IMR-90 (cell line): ENCODE results near the gene SLN. TPM values are rescaled to one million over a fixed set of nuclear protein-coding genes. Genes with fewer than 3 reads are reported as not detected.

Experiments
- ATAC-seq: fragments of 200-7000 bp; cut with Tn5 transposase; 2 replicates; pipeline ENCODE4 v1.9.1; 2020; ENCODE audit warnings: low read depth, mild to moderate bottlenecking, moderate library complexity
- BruUV-seq: library from RNA; stranded (reverse); fragments of 400-500 nt; replicated peaks from 2 replicates; lab custom pipeline; 2021; lab: Mats Ljungman, UMichigan
- CTCF ChIA-PET: fragments of 300-600 bp; formaldehyde crosslinking; extraction: SDS; loops from one replicate; lab custom pipeline; 2021; ENCODE audit warnings: antibody characterized with exemption; lab: Yijun Ruan, JAX
- POLR2A ChIA-PET: fragments of 300-600 bp; sonication (Branson Sonifier 250); formaldehyde crosslinking; loops from one replicate; lab custom pipeline; 2022; ENCODE audit warnings: antibody characterized with exemption; ENCODE audit not compliant: unreplicated experiment; lab: Charles Lee
- DNase-seq: peaks from one replicate; pipeline ENCODE4 v3.0.0; 2013
- H2AFZ ChIP-seq: replicated peaks from 2 replicates; pipeline ENCODE3; 2013; ENCODE audit warnings: low read length, mild to moderate bottlenecking; ENCODE audit not compliant: poor library complexity
- H2AK5ac ChIP-seq: 2 replicates; pipeline ENCODE4 v1.6.1; 2013; ENCODE audit warnings: low read depth, low read length, inconsistent platforms
- H2AK9ac ChIP-seq: replicated peaks from 2 replicates; pipeline ENCODE3; 2013; ENCODE audit warnings: mild to moderate bottlenecking, low read depth, low read length, moderate library complexity; ENCODE audit not compliant: poor library complexity
- H2BK120ac ChIP-seq: 2 replicates; pipeline ENCODE4 v1.6.1; 2013; ENCODE audit warnings: low read depth, low read length, inconsistent platforms
- H2BK15ac ChIP-seq: 3 replicates; pipeline ENCODE4 v1.6.1; 2013; ENCODE audit warnings: low read depth, low read length, inconsistent platforms
- H2BK20ac ChIP-seq: 2 replicates; pipeline ENCODE4 v1.6.1; 2013; ENCODE audit warnings: low read depth, mild to moderate bottlenecking, inconsistent platforms, low read length, moderate library complexity
- H2BK5ac ChIP-seq: 2 replicates; pipeline ENCODE4 v1.6.1; 2013; ENCODE audit warnings: mild to moderate bottlenecking, low read depth, low read length, inconsistent platforms; ENCODE audit not compliant: poor library complexity, severe bottlenecking
- H3K14ac ChIP-seq: replicated peaks from 2 replicates; pipeline ENCODE4 v1.6.1; 2013; ENCODE audit warnings: low read depth, low read length, inconsistent platforms
- H3K18ac ChIP-seq: 2 replicates; pipeline ENCODE4 v1.6.1; 2013; ENCODE audit warnings: low read depth, low read length, control low read depth
- H3K23ac ChIP-seq: 2 replicates; pipeline ENCODE4 v1.6.1; 2013; ENCODE audit warnings: low read depth, low read length, inconsistent platforms
- H3K27ac ChIP-seq: 2 replicates; pipeline ENCODE4 v1.5.1; 2013; ENCODE audit warnings: mild to moderate bottlenecking, control low read depth, low read length; ENCODE audit not compliant: insufficient read depth
- H3K27me3 ChIP-seq: 2 replicates; pipeline ENCODE4 v1.6.1; 2013; ENCODE audit warnings: low read length; ENCODE audit not compliant: control insufficient read depth, insufficient read depth
- H3K36me3 ChIP-seq: 2 replicates; pipeline ENCODE4 v1.6.1; 2013; ENCODE audit warnings: low read length, mixed read lengths; ENCODE audit not compliant: control insufficient read depth, insufficient read depth
- H3K4ac ChIP-seq: 2 replicates; pipeline ENCODE4 v1.6.1; 2013; ENCODE audit warnings: low read depth, low read length, inconsistent platforms
- H3K4me1 ChIP-seq: 2 replicates; pipeline ENCODE4 v1.6.1; 2013; ENCODE audit warnings: low read length, mixed read lengths; ENCODE audit not compliant: control insufficient read depth, insufficient read depth
- H3K4me2 ChIP-seq: 2 replicates; pipeline ENCODE4 v1.6.1; 2013; ENCODE audit warnings: low read depth, mild to moderate bottlenecking, control low read depth, low read length, moderate library complexity
- H3K4me3 ChIP-seq: 2 replicates; pipeline ENCODE4 v1.5.1; 2013; ENCODE audit warnings: low read depth, mild to moderate bottlenecking, control low read depth, low read length, moderate library complexity; ENCODE audit not compliant: insufficient read depth
- H3K56ac ChIP-seq: 2 replicates; pipeline ENCODE4 v1.6.1; 2013; ENCODE audit warnings: low read length, inconsistent platforms; ENCODE audit not compliant: insufficient read depth; ENCODE audit errors: extremely low read depth
- H3K79me1 ChIP-seq, 2 experiments: 2 replicates each; pipeline ENCODE4 v1.6.1; 2013; ENCODE audit warnings: low read length in 2 of 2, inconsistent platforms in 1 of 2, low read depth in 1 of 2
- H3K9ac ChIP-seq: 2 replicates; pipeline ENCODE4 v1.6.1; 2013; ENCODE audit warnings: low read depth, low read length, control low read depth
- H3K9me1 ChIP-seq: 2 replicates; pipeline ENCODE4 v1.6.1; 2013; ENCODE audit warnings: low read length, inconsistent platforms; ENCODE audit not compliant: insufficient read depth
- H3K9me3 ChIP-seq: 2 replicates; pipeline ENCODE4 v1.6.1; 2013; ENCODE audit warnings: low read length; ENCODE audit not compliant: control insufficient read depth, insufficient read depth
- H4K20me1 ChIP-seq: 2 replicates; pipeline ENCODE4 v1.6.1; 2013; ENCODE audit warnings: low read length, inconsistent platforms; ENCODE audit not compliant: insufficient read depth
- H4K5ac ChIP-seq: 2 replicates; pipeline ENCODE4 v1.6.1; 2013; ENCODE audit warnings: mild to moderate bottlenecking, low read depth, low read length, control low read depth
- H4K8ac ChIP-seq, 2 experiments: 2 replicates each; pipeline ENCODE4 v1.6.1; 2013; ENCODE audit warnings: low read depth in 2 of 2, low read length in 2 of 2, control low read depth in 1 of 2, inconsistent platforms in 1 of 2
- H4K91ac ChIP-seq: 2 replicates; pipeline ENCODE4 v1.6.1; 2013; ENCODE audit warnings: low read depth, low read length, inconsistent platforms; ENCODE audit not compliant: insufficient read depth
- CEBPB ChIP-seq: IDR thresholded peaks from 2 replicates; pipeline ENCODE4 v1.6.1; 2012; ENCODE audit warnings: low read depth, low read length, improper control_type of control experiment
- MAZ ChIP-seq: IDR thresholded peaks from 2 replicates; pipeline ENCODE4 v1.6.1; 2012; ENCODE audit warnings: low read depth, mild to moderate bottlenecking, low read length, improper control_type of control experiment, moderate library complexity, borderline replicate concordance
- WGBS, 2 experiments: methylation state at CpG; one replicate each; pipeline versions ENCODE4 v1.1.5 to v1.1.7; 2013; ENCODE audit warnings: missing lambda C conversion rate in 2 of 2; ENCODE audit not compliant: insufficient read length in 1 of 2; ENCODE audit errors: extremely low coverage in 2 of 2; 5-methylcytosine and 5-hydroxymethylcytosine counted together
- dilution Hi-C: fragments of 300-500 bp; cut with HindIII; formaldehyde crosslinking; loops from one replicate; pipeline ENCODE4 v1.14.3; 2018; ENCODE audit warnings: low sequenced_read_pairs; ENCODE audit not compliant: unreplicated experiment
- in situ Hi-C: fragments of 300-500 bp; cut with MboI; formaldehyde crosslinking; loops from 3 replicates; pipeline ENCODE4 v1.14.3; 2019; ENCODE audit warnings: low sequenced_read_pairs, inconsistent platforms, mixed read lengths
- intact Hi-C: fragments of 100-400 bp; cut with micrococcal nuclease; formaldehyde crosslinking; loops from 2 replicates; pipeline ENCODE4 v1.10.0; 2022
- polyA plus RNA-seq, 3 experiments: library from polyadenylated mRNA; depleted of rRNA; stranded (reverse); fragments of >200 nt; gene quantifications; 2 replicates each; pipeline ENCODE4 v1.2.3, GENCODE V29; 2012; ENCODE audit warnings: low replicate concordance in 1 of 3
- total RNA-seq: library from RNA; depleted of rRNA; stranded (reverse); fragments of >200 nt; gene quantifications from 2 replicates; pipeline ENCODE4 v1.2.3, GENCODE V29; 2012
- TF ChIP-seq, protein P1 (sequence below): fragments of 150-350 bp; IDR thresholded peaks from 2 replicates; pipeline ENCODE4 v1.6.1; 2017; ENCODE audit warnings: mild to moderate bottlenecking, antibody characterized with exemption, low read length, low read depth

Gene SLN
- total and polyA plus RNA-seq, 2 of the 4 experiments (the other 2 are of a cell fraction), result not detected

DNA sequence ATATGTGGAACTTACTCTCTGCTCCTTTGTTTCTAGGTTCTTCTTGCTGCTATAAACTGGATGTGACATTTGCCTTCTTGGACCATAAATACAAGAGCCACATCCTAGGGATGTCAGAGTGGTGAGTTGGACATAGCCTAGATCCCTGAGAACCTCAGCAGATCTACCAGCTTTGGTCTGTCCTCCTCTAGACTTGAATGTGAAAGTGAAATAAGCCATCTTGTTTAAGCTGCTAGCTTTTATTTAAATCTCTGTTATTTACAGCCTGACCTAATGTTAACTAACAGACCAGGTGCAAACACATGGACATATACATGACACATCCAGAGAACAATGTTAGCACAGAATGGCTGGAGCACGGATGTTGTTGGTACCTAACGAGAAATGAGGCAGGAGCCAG is 36.0 kb downstream of the SLN start:
- H3K9me1 ChIP-seq, result no peaks in the 10 kb centered on the region
- H3K27ac ChIP-seq, result no peak overlapping the region
- no peak for TF ChIP-seq MAZ
- no peak for TF ChIP-seq CEBPB
- TF ChIP-seq, protein P1, sequence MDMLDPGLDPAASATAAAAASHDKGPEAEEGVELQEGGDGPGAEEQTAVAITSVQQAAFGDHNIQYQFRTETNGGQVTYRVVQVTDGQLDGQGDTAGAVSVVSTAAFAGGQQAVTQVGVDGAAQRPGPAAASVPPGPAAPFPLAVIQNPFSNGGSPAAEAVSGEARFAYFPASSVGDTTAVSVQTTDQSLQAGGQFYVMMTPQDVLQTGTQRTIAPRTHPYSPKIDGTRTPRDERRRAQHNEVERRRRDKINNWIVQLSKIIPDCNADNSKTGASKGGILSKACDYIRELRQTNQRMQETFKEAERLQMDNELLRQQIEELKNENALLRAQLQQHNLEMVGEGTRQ, result no peak
- no peak overlapping the region for H2AK5ac ChIP-seq
- no peak overlapping the region for H3K18ac ChIP-seq
- no peaks in the 10 kb centered on the region for H3K4me1 ChIP-seq
- no peak overlapping the region for H4K91ac ChIP-seq
- dilution Hi-C loops (no loop called here), in situ Hi-C loops (no loop called here), intact Hi-C loops (no loop called here)
- H3K4me3 ChIP-seq, result no peak overlapping the region
- no peak overlapping the region for H3K14ac ChIP-seq
- no peak overlapping the region for H3K4me2 ChIP-seq
- no peak overlapping the region for H2AK9ac ChIP-seq
- no CpG with 5 or more reads among the region's 2 CpGs for WGBS, 2 experiments
- H3K56ac ChIP-seq, result no peak overlapping the region
- no peak overlapping the region for H3K4ac ChIP-seq
- ChIA-PET CTCF (interaction anchor here (1.0 kb wide), 1 partner anchor 18 kb away, joined by 3 read pairs; no protein-coding TSS in a partner anchor), POLR2A (no interaction called here)
- DNase-seq (no peak), ATAC-seq (no peak)
- H2BK15ac ChIP-seq, result no peak overlapping the region
- no peak overlapping the region for H2BK5ac ChIP-seq
- H3K27me3 ChIP-seq, result peaks cover 12% of the 10 kb centered on the region
- no peaks in the 10 kb centered on the region for H3K79me1 ChIP-seq
- no peaks in the 10 kb centered on the region for H3K9me3 ChIP-seq
- H4K5ac ChIP-seq, result no peak overlapping the region
- no TSS peak for BruUV-seq
- no peak overlapping the region for H4K8ac ChIP-seq
- no peak overlapping the region for H2AFZ ChIP-seq
- H2BK120ac ChIP-seq, result no peak overlapping the region
- no peak overlapping the region for H2BK20ac ChIP-seq
- no peaks in the 10 kb centered on the region for H4K20me1 ChIP-seq
- H3K36me3 ChIP-seq, result no peaks in the 10 kb centered on the region
- H3K23ac ChIP-seq, result no peak overlapping the region
- H3K9ac ChIP-seq, result no peak overlapping the region
